Gastrocnemius medialis (tissue), 4 donors: ENCODE data around the gene IFT57. TPM values are rescaled to one million over a fixed set of nuclear protein-coding genes. Genes with fewer than 3 reads are reported as not detected.

ENCODE experiments used
- ATAC-seq, 2 donors: fragments of 150-250 bp; one replicate each; pipeline ENCODE4 v1.9.1; 2016
- DNase-seq, 2 donors: peaks; one replicate each; pipeline ENCODE4 v3.0.0-alpha.2; 2019
- H3K27ac ChIP-seq, 4 donors: fragments of 200-600 bp; sonication (generic); 1 replicate in 1 of 4; 2 replicates in 3 of 4; pipeline ENCODE4 v1.5.1; 2016 to 2018; ENCODE audit warnings: mild to moderate bottlenecking in 2 of 4, moderate library complexity in 1 of 4
- H3K27me3 ChIP-seq, 3 donors: fragments of 200-600 bp; sonication (generic) in 2 of 3; 1 replicate in 1 of 3; 2 replicates in 2 of 3; pipeline versions ENCODE4 v1.5.1 to v1.6.0; 2016 to 2019; ENCODE audit warnings: mild to moderate bottlenecking in 1 of 3, moderate library complexity in 1 of 3
- H3K36me3 ChIP-seq, 2 donors: fragments of 200-600 bp; sonication (generic) in 1 of 2; one replicate each; pipeline ENCODE4 v1.5.1; 2017 to 2018
- H3K4me1 ChIP-seq, 2 donors: fragments of 200-600 bp; sonication (generic) in 1 of 2; one replicate each; pipeline ENCODE4 v1.5.1; 2016 to 2017; ENCODE audit warnings: mild to moderate bottlenecking in 2 of 2
- H3K4me3 ChIP-seq, 4 donors: fragments of 200-600 bp; sonication (generic) in 3 of 4; 1 replicate in 1 of 4; 2 replicates in 3 of 4; pipeline ENCODE4 v1.5.1; 2016 to 2019; ENCODE audit warnings: mild to moderate bottlenecking in 2 of 4
- H3K9me3 ChIP-seq, 3 donors: fragments of 200-600 bp; sonication (generic) in 2 of 3; 1 replicate in 1 of 3; 2 replicates in 2 of 3; pipeline ENCODE4 v1.5.1; 2016 to 2019
- CTCF ChIP-seq, 5 experiments: fragments of 450-650 bp in 3 of 5; fragments of 200-600 bp in 2 of 5; sonication (generic) in 2 of 5; IDR thresholded peaks in 4 of 5; conservative IDR thresholded peaks in 1 of 5; 1 replicate in 4 of 5; 2 replicates in 1 of 5; pipeline ENCODE4 v1.5.1; 2016 to 2019; ENCODE audit warnings: antibody characterized with exemption in 5 of 5, mild to moderate bottlenecking in 3 of 5, moderate library complexity in 3 of 5
- POLR2A ChIP-seq, 2 donors: fragments of 450-650 bp; IDR thresholded peaks; one replicate each; pipeline ENCODE4 v1.6.1; 2017; ENCODE audit warnings: antibody characterized with exemption in 2 of 2, mild to moderate bottlenecking in 2 of 2, moderate library complexity in 2 of 2
- in situ Hi-C, 4 donors: fragments of 200-750 bp; cut with MboI; loops; one replicate each; pipeline versions ENCODE4 v1.15.0 to v1.8.0; 2017; ENCODE audit warnings: low sequenced_read_pairs in 4 of 4
- intact Hi-C: fragments of 100-400 bp; cut with DNase I; formaldehyde crosslinking; loops from one replicate; pipeline ENCODE4 v1.15.1; 2023; ENCODE audit warnings: low total_unique reads
- total RNA-seq, 4 donors: library from RNA; depleted of rRNA; stranded (reverse); fragments of >200 nt; gene quantifications; one replicate each; pipeline versions ENCODE4 v1.1.0 to v1.2.3, GENCODE V29; 2016

IFT57 gene
- total RNA-seq, 4 donors from 2014 or later: 7.2 to 18.5 (median 10.7) TPM

- TF ChIP-seq CTCF (IDR thresholded peaks at IDR 0.05 in 4 of 5, conservative IDR thresholded peaks at IDR 0.05 in 1 of 5) (no peak), POLR2A (IDR thresholded peaks at IDR 0.05) (no peak)
- Histone ChIP-seq H3K27ac (no peak overlapping the region), H3K4me1 (no peaks in the 10 kb centered on the region), H3K36me3 (no peaks in the 10 kb centered on the region), H3K9me3 (no peaks in the 10 kb centered on the region), H3K4me3 (no peak overlapping the region), H3K27me3 (no peaks in the 10 kb centered on the region)
- ATAC-seq (no peak), DNase-seq (no peak)
- in situ Hi-C loops: no loop called here
- intact Hi-C loops: no loop called here
These were observed 29.6 kb upstream of the IFT57 start for GRCh38 chr3:108251844-108252243.

GRCh38 chr3:108251265-108251664, 29.0 kb upstream of the IFT57 start:
- H3K36me3 ChIP-seq: no peaks in the 10 kb centered on the region
- H3K27me3 ChIP-seq: no peaks in the 10 kb centered on the region
- TF ChIP-seq CTCF (IDR thresholded peaks at IDR 0.05 in 4 of 5, conservative IDR thresholded peaks at IDR 0.05 in 1 of 5) (no peak), POLR2A (IDR thresholded peaks at IDR 0.05) (no peak)
- no peak for DNase-seq
- in situ Hi-C loops (no loop called here), intact Hi-C loops (no loop called here)
- no peak overlapping the region for H3K4me3 ChIP-seq
- H3K27ac ChIP-seq: no peak overlapping the region
- no peaks in the 10 kb centered on the region for H3K9me3 ChIP-seq
- ATAC-seq: no peak
- no peaks in the 10 kb centered on the region for H3K4me1 ChIP-seq

GRCh38 chr3:108250626-108251025, 28.4 kb upstream of the IFT57 start:
- Histone ChIP-seq H3K27me3 (no peaks in the 10 kb centered on the region), H3K4me3 (no peak overlapping the region), H3K9me3 (no peaks in the 10 kb centered on the region), H3K36me3 (no peaks in the 10 kb centered on the region), H3K4me1 (no peaks in the 10 kb centered on the region), H3K27ac (no peak overlapping the region)
- ATAC-seq (no peak), DNase-seq (no peak)
- intact Hi-C loops: no loop called here
- in situ Hi-C loops: no loop called here
- TF ChIP-seq POLR2A (IDR thresholded peaks at IDR 0.05): no peak

GRCh38 chr3:108243243-108243642, 21.0 kb upstream of the IFT57 start:
- Histone ChIP-seq H3K4me3 (no peak overlapping the region), H3K27me3 (no peaks in the 10 kb centered on the region), H3K4me1 (no peaks in the 10 kb centered on the region), H3K36me3 (no peaks in the 10 kb centered on the region), H3K9me3 (no peaks in the 10 kb centered on the region), H3K27ac (no peak overlapping the region)
- DNase-seq: no peak
- in situ Hi-C loops (no loop called here), intact Hi-C loops (no loop called here)
- TF ChIP-seq POLR2A (IDR thresholded peaks at IDR 0.05) (no peak), CTCF (IDR thresholded peaks at IDR 0.05 in 4 of 5, conservative IDR thresholded peaks at IDR 0.05 in 1 of 5) (no peak)
- no peak for ATAC-seq

GRCh38 chr3:108242776-108243175, 20.6 kb upstream of the IFT57 start:
- intact Hi-C loops (no loop called here), in situ Hi-C loops (no loop called here)
- ATAC-seq: no peak
- Histone ChIP-seq H3K27me3 (no peaks in the 10 kb centered on the region), H3K27ac (no peak overlapping the region), H3K36me3 (no peaks in the 10 kb centered on the region), H3K9me3 (no peaks in the 10 kb centered on the region), H3K4me1 (no peaks in the 10 kb centered on the region), H3K4me3 (no peak overlapping the region)
- no peak for DNase-seq
- TF ChIP-seq POLR2A (IDR thresholded peaks at IDR 0.05) (no peak), CTCF (IDR thresholded peaks at IDR 0.05 in 4 of 5, conservative IDR thresholded peaks at IDR 0.05 in 1 of 5) (no peak)
